HG03520 (cell line): Measurements from ENCODE around the gene INPP4B.

ENCODE experiments used
- ATAC-seq: cut with Tn5 transposase; IDR thresholded peaks from one replicate; pipeline ENCODE4 v1.9.1; 2021; ENCODE audit warnings: mild to moderate bottlenecking, moderate library complexity; ENCODE audit not compliant: unreplicated experiment

INPP4B gene

GRCh38 chr4:142355421-142355930 lies 490.6 kb downstream of the INPP4B start:
- no peak for ATAC-seq

- ATAC-seq = no peak
These were observed 491.2 kb downstream of the INPP4B start for GRCh38 chr4:142354794-142355420.

- ATAC-seq = no peak
These were observed 492.1 kb downstream of the INPP4B start for GRCh38 chr4:142354041-142354440.

- ATAC-seq = no peak
These were observed 492.9 kb downstream of the INPP4B start for GRCh38 chr4:142353149-142353738.

- no peak for ATAC-seq
These were observed 493.4 kb downstream of the INPP4B start for GRCh38 chr4:142352712-142353111.

- no peak for ATAC-seq
These were observed 494.1 kb downstream of the INPP4B start for GRCh38 chr4:142351958-142352357.

GRCh38 chr4:142350871-142351270 lies 495.2 kb downstream of the INPP4B start:
- no peak for ATAC-seq

GRCh38 chr4:142348613-142349021 lies 497.5 kb downstream of the INPP4B start:
- no peak for ATAC-seq

- ATAC-seq = no peak
These were observed 498.9 kb downstream of the INPP4B start for GRCh38 chr4:142347241-142347640.

GRCh38 chr4:142345924-142346323 lies 500.2 kb downstream of the INPP4B start:
- ATAC-seq = no peak

- ATAC-seq = no peak
These were observed 504.8 kb downstream of the INPP4B start for GRCh38 chr4:142341268-142341667.

GRCh38 chr4:142339053-142339452 lies 507.0 kb downstream of the INPP4B start:
- ATAC-seq = no peak

GRCh38 chr4:142336251-142336934 lies 509.7 kb downstream of the INPP4B start:
- no peak for ATAC-seq

GRCh38 chr4:142334931-142335330 lies 511.2 kb downstream of the INPP4B start:
- no peak for ATAC-seq

GRCh38 chr4:142331646-142332045 lies 514.5 kb downstream of the INPP4B start:
- no peak for ATAC-seq

- no peak for ATAC-seq
These were observed 515.0 kb downstream of the INPP4B start for GRCh38 chr4:142331132-142331531.

GRCh38 chr4:142330311-142330710 lies 515.8 kb downstream of the INPP4B start:
- no peak for ATAC-seq

- no peak for ATAC-seq
These were observed 516.8 kb downstream of the INPP4B start for GRCh38 chr4:142329313-142329712.

GRCh38 chr4:142326181-142326580 lies 519.9 kb downstream of the INPP4B start:
- ATAC-seq = no peak

- no peak for ATAC-seq
These were observed 521.5 kb downstream of the INPP4B start for GRCh38 chr4:142324572-142324971.

GRCh38 chr4:142322996-142323395 lies 523.1 kb downstream of the INPP4B start:
- no peak for ATAC-seq

- ATAC-seq = no peak
These were observed 527.8 kb downstream of the INPP4B start for GRCh38 chr4:142318280-142318679.
